Measurements from ENCODE around the gene CLPX.
"Not testable (repeated sequence)": the region's sequence is repeated elsewhere in the genome, so short reads cannot be mapped to it uniquely, and the experiment has no call there.

CLPX gene

DNA sequence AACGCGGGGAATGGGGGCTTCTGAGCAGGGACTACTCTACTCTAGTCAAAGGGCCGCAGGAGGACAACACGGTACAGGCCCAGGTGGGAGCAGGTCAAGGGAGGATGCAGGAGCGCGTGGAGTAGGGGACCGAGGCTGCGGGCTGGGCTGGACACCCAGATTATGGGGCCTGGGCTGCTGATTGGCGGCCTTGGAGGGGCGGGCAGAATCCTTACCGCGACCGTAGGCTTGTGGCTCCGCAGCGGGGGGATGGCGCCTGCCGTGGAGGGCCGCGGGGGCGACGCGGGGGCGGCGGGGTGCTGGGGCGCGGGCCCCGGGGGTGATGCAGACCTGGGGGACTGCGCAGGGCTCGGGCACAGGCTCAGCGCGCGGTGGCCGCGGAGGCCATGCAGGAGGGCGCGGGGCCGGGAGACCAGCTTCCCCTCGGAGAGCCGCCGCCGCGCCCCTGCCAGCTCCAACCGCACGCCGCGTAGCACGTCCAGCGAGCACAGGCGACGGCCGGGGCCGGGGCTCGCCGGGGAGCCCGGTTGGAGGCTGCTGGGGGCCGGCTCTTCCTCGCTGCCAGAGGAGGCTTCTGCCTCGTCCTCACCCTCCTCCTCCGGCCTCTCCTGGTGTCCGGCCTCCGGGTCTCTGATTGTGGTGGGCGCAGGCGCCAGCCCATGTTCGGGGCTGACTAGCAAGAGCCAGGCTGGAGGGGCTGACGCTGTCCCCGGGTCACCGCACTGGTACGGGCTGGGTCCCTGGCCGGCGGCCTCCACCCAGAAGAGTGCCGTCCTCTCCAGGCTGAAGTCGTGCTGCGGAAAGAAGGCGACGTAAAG lies 83.0 kb downstream of the CLPX start:
- DNase-seq: no peak

DNA sequence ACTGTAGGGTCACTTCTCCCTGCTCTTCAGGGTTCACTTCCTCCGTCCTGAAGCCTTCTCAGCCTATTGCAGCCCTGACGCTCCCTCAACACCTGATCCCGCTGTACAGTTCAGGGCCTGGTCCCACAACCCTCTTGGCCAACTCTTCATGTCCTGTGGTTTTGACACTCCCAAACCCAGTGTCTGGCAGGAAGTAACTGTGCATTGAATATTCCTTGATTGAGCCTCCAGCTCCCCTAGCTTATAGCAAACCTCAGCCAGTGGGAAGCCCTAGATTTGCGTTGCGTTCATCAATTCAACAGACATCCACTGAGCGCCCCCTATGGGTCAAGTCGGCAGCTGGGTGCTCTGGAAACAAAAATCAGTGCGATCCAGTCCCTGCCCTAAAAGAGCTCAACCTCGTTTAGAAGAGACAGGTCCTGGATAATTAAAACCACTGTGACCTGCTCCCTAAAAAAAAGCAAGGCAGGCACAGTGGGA lies 83.7 kb downstream of the CLPX start:
- DNase-seq: peak; percentile 67

DNA sequence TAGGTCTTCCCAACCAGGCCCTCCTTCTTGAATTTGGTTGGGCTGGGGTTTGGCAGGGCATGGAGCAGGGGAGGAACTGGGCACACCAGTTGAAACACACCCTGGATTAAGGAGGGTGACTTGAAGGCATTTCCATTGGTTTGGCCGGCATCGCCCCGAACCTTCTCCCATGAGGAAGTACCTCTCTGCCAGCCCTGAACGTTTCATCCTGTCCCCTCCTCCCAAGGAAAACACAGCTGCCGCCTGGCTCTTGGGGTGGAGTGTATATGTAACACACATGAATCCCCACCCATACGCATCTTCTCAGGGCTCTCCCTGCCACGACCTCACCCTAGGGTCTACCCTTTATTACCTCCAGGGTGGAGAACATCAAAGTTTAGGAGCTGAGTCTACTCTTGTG lies 84.7 kb downstream of the CLPX start:
- no peak for DNase-seq

DNA sequence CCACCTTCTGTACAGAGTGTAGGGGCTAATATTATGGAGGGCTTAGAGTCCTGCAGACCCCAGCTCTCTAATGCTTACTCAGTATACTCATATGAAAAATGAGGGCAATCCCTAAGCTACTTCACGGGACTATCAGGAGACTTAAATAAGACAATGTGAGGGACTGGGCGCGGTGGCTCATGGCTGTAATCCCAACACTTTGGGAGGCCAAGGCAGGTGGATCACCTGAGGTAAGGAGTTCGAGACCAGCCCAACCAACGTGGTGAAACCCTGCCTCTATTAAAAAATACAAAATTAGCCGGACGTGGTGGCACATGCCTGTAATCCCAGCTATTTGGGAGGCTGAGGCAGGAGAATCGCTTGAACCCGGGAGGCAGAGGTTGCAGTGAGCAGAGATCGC lies 85.3 kb downstream of the CLPX start:
- not testable (repeated sequence) for DNase-seq

DNA sequence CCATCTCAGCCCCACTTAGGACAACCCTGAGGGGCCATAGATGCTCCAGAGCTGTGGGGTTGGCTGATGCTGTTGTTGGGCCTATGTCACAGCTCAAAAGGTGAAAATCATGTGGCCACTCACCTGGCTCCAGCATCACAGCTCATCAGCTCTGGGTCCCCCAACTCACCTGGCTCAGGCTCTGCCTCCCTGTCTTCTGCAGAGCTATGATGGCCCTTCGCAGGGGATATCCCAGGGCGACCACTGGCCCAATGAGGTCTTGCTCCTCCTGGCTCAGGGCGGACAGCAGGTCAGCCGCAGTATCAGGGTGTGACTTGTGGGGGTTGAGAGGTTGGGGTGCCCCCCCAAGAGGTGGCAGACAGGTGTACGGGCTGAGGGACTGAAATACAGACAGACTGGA lies 85.8 kb downstream of the CLPX start:
- no peak for DNase-seq

Data from right kidney (tissue), 1 donor.